NB4 (cell line): Measurements from ENCODE around the gene SIL1.
"Not testable (repeated sequence)": the region's sequence is repeated elsewhere in the genome, so short reads cannot be mapped to it uniquely, and the experiment has no call there.

Source experiments
- DNase-seq: peaks from one replicate; pipeline ENCODE4 v3.0.0; 2010; ENCODE audit warnings: low read depth
- H3K4me3 ChIP-seq: one replicate; pipeline ENCODE4 v1.5.1; 2011; ENCODE audit warnings: mild to moderate bottlenecking, low read depth, low read length, moderate library complexity
- MYC ChIP-seq: IDR thresholded peaks from 2 replicates; pipeline ENCODE4 v1.6.1; 2011; ENCODE audit warnings: low read depth, low read length
- POLR2A ChIP-seq: IDR thresholded peaks from 2 replicates; pipeline ENCODE4 v1.6.1; 2011; ENCODE audit warnings: mild to moderate bottlenecking; ENCODE audit not compliant: insufficient read length; ENCODE audit errors: extremely low read depth
- TF ChIP-seq, protein P1 (sequence below): IDR thresholded peaks from one replicate; pipeline ENCODE4 v1.5.1; 2012; ENCODE audit warnings: low read depth, low read length
- TF ChIP-seq, protein P2 (sequence below): IDR thresholded peaks from 2 replicates; pipeline ENCODE4 v1.6.1; 2011; ENCODE audit warnings: low read depth, low read length

The SIL1 gene

DNA sequence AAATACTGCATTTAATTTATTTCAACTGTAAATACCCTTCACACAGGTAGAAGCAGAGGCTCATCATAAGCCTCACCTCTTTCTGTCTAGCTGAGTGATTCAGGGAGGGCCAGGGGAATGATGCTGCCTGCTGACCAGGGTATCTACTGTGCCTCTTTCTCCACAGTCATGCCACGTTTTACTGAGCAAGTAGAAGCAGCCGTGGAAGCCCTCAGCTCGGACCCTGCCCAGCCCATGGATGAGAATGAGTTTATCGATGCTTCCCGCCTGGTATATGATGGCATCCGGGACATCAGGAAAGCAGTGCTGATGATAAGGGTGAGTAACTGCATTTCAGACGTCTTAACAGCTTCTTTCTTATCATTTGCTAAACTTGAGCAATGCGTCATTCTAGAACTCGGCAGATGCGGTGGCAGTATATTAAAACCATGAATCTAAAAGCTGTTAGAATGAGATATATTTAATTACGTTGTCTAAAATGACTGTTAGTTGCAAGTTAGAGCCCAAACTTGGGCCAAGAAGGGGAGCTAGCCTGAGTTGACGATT lies 273.0 kb downstream of the SIL1 start:
- DNase-seq: no peak
- TF ChIP-seq POLR2A: no peak
- TF ChIP-seq, protein P1, sequence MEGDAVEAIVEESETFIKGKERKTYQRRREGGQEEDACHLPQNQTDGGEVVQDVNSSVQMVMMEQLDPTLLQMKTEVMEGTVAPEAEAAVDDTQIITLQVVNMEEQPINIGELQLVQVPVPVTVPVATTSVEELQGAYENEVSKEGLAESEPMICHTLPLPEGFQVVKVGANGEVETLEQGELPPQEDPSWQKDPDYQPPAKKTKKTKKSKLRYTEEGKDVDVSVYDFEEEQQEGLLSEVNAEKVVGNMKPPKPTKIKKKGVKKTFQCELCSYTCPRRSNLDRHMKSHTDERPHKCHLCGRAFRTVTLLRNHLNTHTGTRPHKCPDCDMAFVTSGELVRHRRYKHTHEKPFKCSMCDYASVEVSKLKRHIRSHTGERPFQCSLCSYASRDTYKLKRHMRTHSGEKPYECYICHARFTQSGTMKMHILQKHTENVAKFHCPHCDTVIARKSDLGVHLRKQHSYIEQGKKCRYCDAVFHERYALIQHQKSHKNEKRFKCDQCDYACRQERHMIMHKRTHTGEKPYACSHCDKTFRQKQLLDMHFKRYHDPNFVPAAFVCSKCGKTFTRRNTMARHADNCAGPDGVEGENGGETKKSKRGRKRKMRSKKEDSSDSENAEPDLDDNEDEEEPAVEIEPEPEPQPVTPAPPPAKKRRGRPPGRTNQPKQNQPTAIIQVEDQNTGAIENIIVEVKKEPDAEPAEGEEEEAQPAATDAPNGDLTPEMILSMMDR: no peak
- TF ChIP-seq, protein P2, sequence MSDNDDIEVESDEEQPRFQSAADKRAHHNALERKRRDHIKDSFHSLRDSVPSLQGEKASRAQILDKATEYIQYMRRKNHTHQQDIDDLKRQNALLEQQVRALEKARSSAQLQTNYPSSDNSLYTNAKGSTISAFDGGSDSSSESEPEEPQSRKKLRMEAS: no peak
- no peak for TF ChIP-seq MYC
- H3K4me3 ChIP-seq: no peak overlapping the region

DNA sequence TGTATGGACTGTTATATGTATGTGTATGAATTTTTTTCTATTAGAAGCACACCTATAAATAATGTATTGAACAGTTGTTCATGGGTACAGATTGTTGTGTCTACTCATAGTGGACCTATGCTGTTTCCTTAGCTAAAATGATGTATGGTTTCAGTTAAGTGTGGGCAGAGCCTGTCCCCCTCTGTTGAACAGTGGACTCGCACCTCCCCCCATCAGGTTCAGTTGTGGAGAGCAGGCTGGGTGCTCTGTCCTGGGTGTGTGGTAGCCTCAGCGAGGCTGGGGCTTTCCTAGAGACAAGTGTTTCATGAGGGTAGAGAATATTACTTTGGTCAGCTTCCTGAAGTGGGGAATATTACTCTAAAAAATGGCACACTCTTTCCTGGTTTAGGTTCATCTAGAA lies 275.7 kb downstream of the SIL1 start:
- H3K4me3 ChIP-seq: no peak overlapping the region
- DNase-seq: no peak
- TF ChIP-seq MYC (no peak), POLR2A (no peak)
- TF ChIP-seq, protein P2: no peak
- TF ChIP-seq, protein P1: no peak

DNA sequence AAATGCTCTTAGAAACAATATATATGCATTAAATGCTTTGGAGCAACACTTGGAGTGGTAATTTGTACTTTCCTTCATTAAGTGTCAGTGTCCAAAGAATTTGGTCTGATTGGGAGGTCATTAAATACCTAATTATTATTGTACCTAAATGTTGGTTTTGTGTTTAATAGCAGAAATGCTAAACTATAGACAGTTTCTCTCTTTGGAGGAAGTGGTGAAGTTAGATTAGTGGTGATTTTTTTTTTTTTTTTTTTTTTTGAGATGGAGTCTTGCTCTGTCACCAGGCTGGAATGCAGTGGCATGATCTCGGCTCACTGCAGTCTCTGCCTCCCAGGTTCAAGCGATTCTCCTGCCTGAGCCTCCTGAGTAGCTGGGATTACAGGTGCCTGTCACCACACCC lies 276.8 kb downstream of the SIL1 start:
- H3K4me3 ChIP-seq, DNase-seq: not testable (repeated sequence)

DNA sequence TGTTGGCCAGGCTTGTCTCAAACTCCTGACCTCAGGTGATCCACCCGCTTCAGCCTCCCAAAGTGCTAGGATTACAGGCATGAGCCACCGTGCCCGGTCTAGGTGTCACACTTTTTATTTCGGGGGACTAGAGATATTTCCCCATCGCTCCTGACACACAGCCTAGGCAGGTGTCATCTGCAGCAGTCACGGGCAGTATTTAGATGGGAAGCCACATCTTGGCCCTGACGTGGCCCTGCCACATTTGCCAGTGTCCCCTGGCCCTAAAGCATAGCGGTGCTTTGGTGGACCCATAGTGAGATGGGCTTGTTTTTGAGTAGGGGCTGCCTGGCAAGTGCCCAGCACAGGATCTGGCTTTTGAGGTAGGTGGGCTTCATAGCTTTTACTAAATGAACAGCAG lies 278.0 kb downstream of the SIL1 start:
- no peak overlapping the region for H3K4me3 ChIP-seq
- TF ChIP-seq MYC (no peak), POLR2A (no peak)
- TF ChIP-seq, protein P1: no peak
- TF ChIP-seq, protein P2: no peak

DNA sequence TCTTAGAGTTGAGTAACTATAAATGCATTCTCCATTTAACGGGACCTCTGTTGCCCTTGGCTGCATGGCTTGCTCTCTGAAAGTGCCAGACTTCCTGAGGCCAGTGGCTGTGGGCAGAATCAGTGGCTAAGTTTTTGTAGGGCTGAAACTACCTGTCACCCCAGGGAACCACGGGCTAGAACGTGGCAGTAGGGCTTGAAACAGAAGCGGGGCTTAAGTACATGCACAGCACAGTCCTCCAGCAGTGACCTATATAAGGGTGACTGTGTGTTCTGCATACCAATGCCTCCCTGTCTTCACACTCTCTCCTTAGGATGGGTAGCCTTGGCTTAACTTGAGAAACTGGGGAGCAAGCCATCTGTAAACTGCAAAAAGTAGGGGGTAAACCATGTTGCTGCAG lies 279.5 kb downstream of the SIL1 start:
- H3K4me3 ChIP-seq: no peak overlapping the region
- TF ChIP-seq, protein P1: no peak
- TF ChIP-seq POLR2A (no peak), MYC (no peak)
- TF ChIP-seq, protein P2: no peak
- no peak for DNase-seq

More for the DNA sequence above, 278.0 kb downstream of the SIL1 start:
- no peak for DNase-seq

DNA sequence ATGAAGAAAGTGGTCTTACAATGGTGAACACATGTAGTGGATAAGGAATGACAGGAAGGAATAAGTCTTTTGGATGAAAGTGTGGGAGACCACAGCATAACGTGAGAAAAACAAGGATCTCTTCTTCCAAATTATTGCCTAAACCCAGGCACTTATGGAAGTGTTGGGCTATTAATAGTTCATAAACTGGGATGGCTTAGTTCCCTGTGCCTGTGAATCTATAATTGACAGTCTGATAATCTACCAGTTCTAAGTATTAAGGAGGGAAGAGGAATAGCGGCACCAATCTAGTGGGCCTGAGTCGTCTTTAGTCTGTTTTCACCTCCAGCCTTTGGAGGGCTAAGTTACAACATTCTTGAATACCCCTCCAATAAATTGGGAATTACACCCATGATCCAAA lies 283.8 kb downstream of the SIL1 start:
- H3K4me3 ChIP-seq: no peak overlapping the region
- no peak for DNase-seq
- TF ChIP-seq, protein P1: no peak
- TF ChIP-seq MYC: no peak
- TF ChIP-seq, protein P2: no peak
- no peak for TF ChIP-seq POLR2A
